NCI-H1930 (cell line): ENCODE measurements around the gene NDUFB7.

Experiments
- DNase-seq, 2 experiments: peaks; one replicate each; lab custom pipeline; 2025; lab: John Stamatoyannopoulos, UW

Gene NDUFB7

GRCh38 chr19:14520543-14520942, 51.3 kb downstream of the NDUFB7 start:
- no peak for DNase-seq

- no peak for DNase-seq
Measured at GRCh38 chr19:14519860-14520407, 51.9 kb downstream of the NDUFB7 start.

GRCh38 chr19:14519245-14519859, 52.5 kb downstream of the NDUFB7 start:
- DNase-seq = no peak

- peak in 1 of 2 experiments; percentile 29 for DNase-seq
Measured at GRCh38 chr19:14517840-14518505, 53.9 kb downstream of the NDUFB7 start, which contains the start of gene DNAJB1. Gene DNAJB1 (minus strand): TSS chr19:14518397. CDS start chr19:14518349, 48 bp downstream.

- no peak for DNase-seq
Measured at GRCh38 chr19:14517446-14517839, 54.4 kb downstream of the NDUFB7 start.

GRCh38 chr19:14516746-14517438, 55.0 kb downstream of the NDUFB7 start:
- DNase-seq = no peak
